ENCODE results near the gene ADAMTSL1.

Gene ADAMTSL1

GRCh38 chr9:18545636-18546360 lies 71.8 kb downstream of the ADAMTSL1 start:
- Histone ChIP-seq H3K4me3 (ENCODE audit: low read depth in 1 of 2, low read length in 2 of 2) (no peak overlapping the region), H4K20me1 (ENCODE audit: insufficient read depth, low read length) (no peaks in the 10 kb centered on the region), H3K4me1 (ENCODE audit: insufficient read depth, low read length) (no peaks in the 10 kb centered on the region), H2AFZ (ENCODE audit: low read depth, low read length) (no peak overlapping the region), H3K9ac (ENCODE audit: low read depth, low read length) (no peak overlapping the region), H3K79me2 (ENCODE audit: insufficient read depth, low read length) (no peaks in the 10 kb centered on the region), H3K36me3 (ENCODE audit: insufficient read depth, low read length) (no peaks in the 10 kb centered on the region), H3K27ac (ENCODE audit: low read length) (no peak overlapping the region), H3K9me3 (ENCODE audit: insufficient read depth, low read length, severe bottlenecking) (no peaks in the 10 kb centered on the region), H3K4me2 (ENCODE audit: insufficient read depth, low read length) (no peak overlapping the region), H3K27me3 (ENCODE audit: insufficient read depth, low read length, poor library complexity) (no peaks in the 10 kb centered on the region)
- DNase-seq, result no peak
- TF ChIP-seq, protein P1, sequence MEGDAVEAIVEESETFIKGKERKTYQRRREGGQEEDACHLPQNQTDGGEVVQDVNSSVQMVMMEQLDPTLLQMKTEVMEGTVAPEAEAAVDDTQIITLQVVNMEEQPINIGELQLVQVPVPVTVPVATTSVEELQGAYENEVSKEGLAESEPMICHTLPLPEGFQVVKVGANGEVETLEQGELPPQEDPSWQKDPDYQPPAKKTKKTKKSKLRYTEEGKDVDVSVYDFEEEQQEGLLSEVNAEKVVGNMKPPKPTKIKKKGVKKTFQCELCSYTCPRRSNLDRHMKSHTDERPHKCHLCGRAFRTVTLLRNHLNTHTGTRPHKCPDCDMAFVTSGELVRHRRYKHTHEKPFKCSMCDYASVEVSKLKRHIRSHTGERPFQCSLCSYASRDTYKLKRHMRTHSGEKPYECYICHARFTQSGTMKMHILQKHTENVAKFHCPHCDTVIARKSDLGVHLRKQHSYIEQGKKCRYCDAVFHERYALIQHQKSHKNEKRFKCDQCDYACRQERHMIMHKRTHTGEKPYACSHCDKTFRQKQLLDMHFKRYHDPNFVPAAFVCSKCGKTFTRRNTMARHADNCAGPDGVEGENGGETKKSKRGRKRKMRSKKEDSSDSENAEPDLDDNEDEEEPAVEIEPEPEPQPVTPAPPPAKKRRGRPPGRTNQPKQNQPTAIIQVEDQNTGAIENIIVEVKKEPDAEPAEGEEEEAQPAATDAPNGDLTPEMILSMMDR (IDR thresholded peaks at IDR 0.05; ENCODE audit: borderline replicate concordance, extremely low read depth, low read length, poor library complexity, severe bottlenecking), result no peak
- no peak for TF ChIP-seq EZH2 (IDR thresholded peaks at IDR 0.05; ENCODE audit: borderline replicate concordance, low read depth, low read length, severe bottlenecking)
- ATAC-seq (ENCODE audit: insufficient read depth, low read depth), result no peak

GRCh38 chr9:18548456-18548855 lies 74.5 kb downstream of the ADAMTSL1 start:
- H3K27me3 ChIP-seq (ENCODE audit: insufficient read depth, low read length, poor library complexity), result no peaks in the 10 kb centered on the region
- TF ChIP-seq, protein P1 (IDR thresholded peaks at IDR 0.05; ENCODE audit: borderline replicate concordance, extremely low read depth, low read length, poor library complexity, severe bottlenecking), result no peak
- no peak for TF ChIP-seq EZH2 (IDR thresholded peaks at IDR 0.05; ENCODE audit: borderline replicate concordance, low read depth, low read length, severe bottlenecking)
- no peak for ATAC-seq (ENCODE audit: insufficient read depth, low read depth)
- H3K4me1 ChIP-seq (ENCODE audit: insufficient read depth, low read length), result no peaks in the 10 kb centered on the region
- no peaks in the 10 kb centered on the region for H3K9me3 ChIP-seq (ENCODE audit: insufficient read depth, low read length, severe bottlenecking)
- DNase-seq, result no peak
- H4K20me1 ChIP-seq (ENCODE audit: insufficient read depth, low read length), result no peaks in the 10 kb centered on the region
- H3K79me2 ChIP-seq (ENCODE audit: insufficient read depth, low read length), result no peaks in the 10 kb centered on the region
- H3K27ac ChIP-seq (ENCODE audit: low read length), result no peak overlapping the region
- H3K4me3 ChIP-seq (ENCODE audit: low read depth in 1 of 2, low read length in 2 of 2), result no peak overlapping the region
- no peaks in the 10 kb centered on the region for H3K36me3 ChIP-seq (ENCODE audit: insufficient read depth, low read length)
- no peak overlapping the region for H2AFZ ChIP-seq (ENCODE audit: low read depth, low read length)
- no peak overlapping the region for H3K9ac ChIP-seq (ENCODE audit: low read depth, low read length)
- no peak overlapping the region for H3K4me2 ChIP-seq (ENCODE audit: insufficient read depth, low read length)

- no peak overlapping the region for H3K4me2 ChIP-seq (ENCODE audit: insufficient read depth, low read length)
- H4K20me1 ChIP-seq (ENCODE audit: insufficient read depth, low read length), result no peaks in the 10 kb centered on the region
- no peaks in the 10 kb centered on the region for H3K4me1 ChIP-seq (ENCODE audit: insufficient read depth, low read length)
- no peaks in the 10 kb centered on the region for H3K27me3 ChIP-seq (ENCODE audit: insufficient read depth, low read length, poor library complexity)
- no peak overlapping the region for H2AFZ ChIP-seq (ENCODE audit: low read depth, low read length)
- H3K36me3 ChIP-seq (ENCODE audit: insufficient read depth, low read length), result no peaks in the 10 kb centered on the region
- no peak overlapping the region for H3K4me3 ChIP-seq (ENCODE audit: low read depth in 1 of 2, low read length in 2 of 2)
- no peaks in the 10 kb centered on the region for H3K9me3 ChIP-seq (ENCODE audit: insufficient read depth, low read length, severe bottlenecking)
- no peaks in the 10 kb centered on the region for H3K79me2 ChIP-seq (ENCODE audit: insufficient read depth, low read length)
- TF ChIP-seq, protein P1 (IDR thresholded peaks at IDR 0.05; ENCODE audit: borderline replicate concordance, extremely low read depth, low read length, poor library complexity, severe bottlenecking), result no peak
- no peak for TF ChIP-seq EZH2 (IDR thresholded peaks at IDR 0.05; ENCODE audit: borderline replicate concordance, low read depth, low read length, severe bottlenecking)
- no peak overlapping the region for H3K9ac ChIP-seq (ENCODE audit: low read depth, low read length)
- no peak for ATAC-seq (ENCODE audit: insufficient read depth, low read depth)
- no peak overlapping the region for H3K27ac ChIP-seq (ENCODE audit: low read length)
- DNase-seq, result no peak
Measured at GRCh38 chr9:18549772-18550171, 75.8 kb downstream of the ADAMTSL1 start.

All from DND-41 (cell line).